Peyer's patch (tissue), 4 donors: ENCODE measurements around the gene COQ9.

Experiments used
- POLR2A ChIP-seq, 2 donors: fragments of 450-650 bp; IDR thresholded peaks; one replicate each; pipeline ENCODE4 v1.5.1; 2017; ENCODE audit warnings: antibody characterized with exemption in 2 of 2, mild to moderate bottlenecking in 2 of 2, moderate library complexity in 2 of 2
- TF ChIP-seq, protein P1 (sequence below), 6 experiments: fragments of 450-650 bp in 4 of 6; fragments of 200-600 bp in 2 of 6; sonication (generic) in 1 of 6; IDR thresholded peaks; one replicate each; pipeline ENCODE4 v1.5.1; 2017 to 2019; ENCODE audit warnings: antibody characterized with exemption in 6 of 6, mild to moderate bottlenecking in 3 of 6, moderate library complexity in 1 of 6

DNA sequence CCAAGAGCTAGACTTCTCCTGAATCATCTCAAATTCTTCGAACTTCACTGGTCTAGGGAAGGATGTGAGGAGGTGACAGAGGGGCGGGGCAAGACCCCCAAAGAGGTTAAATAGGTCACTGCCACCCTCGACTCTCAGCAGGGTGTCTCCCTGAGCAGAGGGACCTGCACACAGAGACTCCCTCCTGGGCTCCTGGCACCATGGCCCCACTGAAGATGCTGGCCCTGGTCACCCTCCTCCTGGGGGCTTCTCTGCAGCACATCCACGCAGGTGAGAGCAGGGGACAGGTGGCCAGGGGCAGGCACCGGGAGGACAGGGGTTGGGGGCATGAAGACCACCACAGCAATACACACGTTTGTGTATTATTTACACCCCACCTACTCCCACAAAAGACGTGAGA lies 33.5 kb upstream of the COQ9 start:
- TF ChIP-seq, protein P1, sequence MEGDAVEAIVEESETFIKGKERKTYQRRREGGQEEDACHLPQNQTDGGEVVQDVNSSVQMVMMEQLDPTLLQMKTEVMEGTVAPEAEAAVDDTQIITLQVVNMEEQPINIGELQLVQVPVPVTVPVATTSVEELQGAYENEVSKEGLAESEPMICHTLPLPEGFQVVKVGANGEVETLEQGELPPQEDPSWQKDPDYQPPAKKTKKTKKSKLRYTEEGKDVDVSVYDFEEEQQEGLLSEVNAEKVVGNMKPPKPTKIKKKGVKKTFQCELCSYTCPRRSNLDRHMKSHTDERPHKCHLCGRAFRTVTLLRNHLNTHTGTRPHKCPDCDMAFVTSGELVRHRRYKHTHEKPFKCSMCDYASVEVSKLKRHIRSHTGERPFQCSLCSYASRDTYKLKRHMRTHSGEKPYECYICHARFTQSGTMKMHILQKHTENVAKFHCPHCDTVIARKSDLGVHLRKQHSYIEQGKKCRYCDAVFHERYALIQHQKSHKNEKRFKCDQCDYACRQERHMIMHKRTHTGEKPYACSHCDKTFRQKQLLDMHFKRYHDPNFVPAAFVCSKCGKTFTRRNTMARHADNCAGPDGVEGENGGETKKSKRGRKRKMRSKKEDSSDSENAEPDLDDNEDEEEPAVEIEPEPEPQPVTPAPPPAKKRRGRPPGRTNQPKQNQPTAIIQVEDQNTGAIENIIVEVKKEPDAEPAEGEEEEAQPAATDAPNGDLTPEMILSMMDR (IDR thresholded peaks at IDR 0.05), result no peak
- no peak for TF ChIP-seq POLR2A (IDR thresholded peaks at IDR 0.05)
